GM19240 (cell line): ENCODE data around the gene NOL7.

ENCODE experiments used
- DNase-seq: peaks from one replicate; pipeline ENCODE4 v3.0.0; 2011; ENCODE audit warnings: low spot score; ENCODE audit not compliant: insufficient read length

The NOL7 gene

DNA sequence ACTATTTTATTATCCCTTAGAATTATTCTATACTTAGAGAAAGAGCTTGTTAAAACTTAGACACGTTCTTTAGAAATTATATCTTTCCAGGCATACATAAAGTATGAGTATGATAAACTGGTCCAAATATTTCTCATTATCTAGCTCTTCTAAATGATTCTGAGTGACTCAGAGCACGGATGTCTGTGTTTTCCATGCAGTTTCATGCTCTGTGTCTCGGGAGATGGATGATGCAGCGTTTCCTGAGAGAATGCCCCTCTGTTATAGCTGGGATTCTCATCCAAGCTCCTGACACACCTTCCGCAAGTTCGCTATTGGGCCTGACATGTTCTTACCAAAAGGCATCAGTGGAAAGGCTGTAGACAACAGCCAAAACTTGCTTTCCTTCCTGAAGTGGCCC is 21.4 kb upstream of the NOL7 start:
- no peak for DNase-seq

GRCh38 chr6:13597073-13597472 is 18.1 kb upstream of the NOL7 start:
- no peak for DNase-seq

DNA sequence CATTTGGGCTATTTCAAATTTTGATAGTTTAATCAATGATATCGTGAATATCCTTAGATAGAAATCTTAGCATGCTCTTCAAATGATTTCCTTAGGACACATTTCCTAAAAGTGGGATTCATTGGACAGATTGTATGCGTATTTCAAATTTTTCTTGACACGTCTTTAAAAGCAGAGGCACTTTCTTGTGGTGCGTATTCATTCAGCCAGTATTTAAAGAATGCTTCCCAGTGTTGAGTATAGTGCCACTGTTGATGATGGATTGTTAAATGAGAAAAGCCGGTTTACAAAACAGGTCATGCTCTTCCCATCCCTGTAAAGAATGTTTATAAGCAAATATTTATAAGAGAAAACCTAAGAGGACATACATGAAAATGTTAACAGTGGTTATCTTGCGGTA is 15.1 kb upstream of the NOL7 start:
- no peak for DNase-seq

DNA sequence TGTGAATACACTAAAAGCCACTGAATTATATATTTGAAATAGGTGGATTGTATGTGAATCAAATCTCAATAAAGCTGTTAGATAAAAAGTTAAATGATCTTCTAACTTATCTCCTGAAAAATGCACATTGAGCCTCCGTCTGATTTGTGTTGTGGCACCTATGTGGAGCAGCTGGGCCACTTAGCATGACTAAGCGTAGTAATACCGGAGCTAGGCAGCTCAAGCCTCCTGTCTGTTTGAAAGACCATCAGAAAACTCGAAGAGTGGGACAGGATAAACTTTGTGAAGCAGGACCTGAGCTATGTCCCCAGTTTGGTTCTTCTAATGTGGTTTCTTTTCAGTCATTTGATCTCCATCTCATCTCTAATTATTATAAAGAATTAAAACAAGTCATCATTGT is 11.0 kb upstream of the NOL7 start:
- no peak for DNase-seq

GRCh38 chr6:13604546-13605416 is 10.4 kb upstream of the NOL7 start:
- no peak for DNase-seq

- no peak for DNase-seq
Observed at GRCh38 chr6:13605634-13606033, 9.5 kb upstream of the NOL7 start.

DNA sequence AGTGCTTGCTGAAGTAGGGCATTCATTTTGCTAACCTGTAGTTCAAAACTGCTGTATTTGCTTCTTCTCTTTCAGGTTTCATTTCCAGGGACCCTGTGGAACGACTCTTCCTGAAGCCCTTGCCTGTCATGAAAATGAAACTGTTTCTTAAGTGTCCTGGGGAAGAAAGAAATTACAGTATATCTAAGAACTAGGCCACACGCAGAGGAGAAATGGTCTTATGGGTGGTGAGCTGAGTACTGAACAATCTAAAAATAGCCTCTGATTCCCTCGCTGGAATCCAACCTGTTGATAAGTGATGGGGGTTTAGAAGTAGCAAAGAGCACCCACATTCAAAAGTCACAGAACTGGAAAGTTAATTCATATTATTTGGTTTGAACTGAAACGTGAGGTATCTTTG is 3.4 kb upstream of the NOL7 start:
- DNase-seq = no peak

GRCh38 chr6:13613029-13613594 is 2.0 kb upstream of the NOL7 start:
- DNase-seq = no peak

DNA sequence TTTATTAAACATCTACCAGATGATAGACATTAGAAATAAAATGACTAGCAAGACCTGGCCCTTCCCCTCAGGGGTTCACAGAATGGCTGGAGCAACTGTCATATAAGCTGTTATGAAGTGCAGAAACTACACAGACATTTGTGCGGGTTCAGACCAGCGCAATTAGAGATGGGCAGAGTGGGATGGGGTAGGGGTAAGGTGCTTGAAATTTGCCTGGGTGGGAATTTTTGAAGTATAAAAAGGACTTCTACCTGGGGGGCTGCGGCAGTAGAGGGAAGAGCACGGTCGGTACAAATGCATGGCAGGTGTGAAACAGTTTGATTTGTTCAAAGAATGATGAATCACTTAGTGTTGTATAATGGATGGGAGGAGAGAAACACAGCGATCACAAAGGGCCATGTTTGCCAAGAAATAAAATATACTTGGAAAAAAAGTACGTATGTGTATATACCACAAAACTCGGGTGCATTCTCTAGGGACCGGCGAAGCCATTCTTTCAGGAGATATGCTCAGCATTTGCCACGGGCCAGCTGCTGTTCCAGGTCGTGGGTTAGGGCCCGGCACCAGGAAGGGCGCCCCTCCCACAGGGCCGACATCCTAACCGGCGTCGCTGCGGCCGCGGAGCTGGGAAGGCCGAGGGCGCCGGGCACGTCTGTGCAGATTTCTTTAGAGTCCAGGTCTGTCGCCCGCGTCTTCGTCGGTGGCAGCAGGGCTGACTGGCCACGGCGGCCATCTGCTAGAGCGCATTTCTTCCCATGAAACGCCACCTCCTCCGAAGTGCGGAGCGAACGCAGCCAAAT is 809 bp upstream of the NOL7 start:
- no peak for DNase-seq

DNA sequence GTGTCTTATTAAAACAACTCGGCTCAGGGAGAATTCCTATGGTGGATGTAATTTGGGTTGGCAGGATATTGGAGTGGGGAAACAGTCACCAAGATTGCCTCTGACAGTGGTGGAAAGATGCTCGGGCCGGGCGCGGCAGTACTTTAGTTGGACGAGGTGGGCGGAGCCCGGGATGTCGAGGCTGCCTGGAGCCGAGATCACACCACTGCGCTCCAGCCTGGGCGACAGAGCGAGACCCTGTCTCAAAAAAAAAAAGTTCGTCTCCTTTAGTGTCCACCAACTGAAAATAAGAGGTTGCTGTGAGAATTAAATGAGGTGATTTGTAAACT is 621 bp downstream of the NOL7 start:
- no peak for DNase-seq

DNA sequence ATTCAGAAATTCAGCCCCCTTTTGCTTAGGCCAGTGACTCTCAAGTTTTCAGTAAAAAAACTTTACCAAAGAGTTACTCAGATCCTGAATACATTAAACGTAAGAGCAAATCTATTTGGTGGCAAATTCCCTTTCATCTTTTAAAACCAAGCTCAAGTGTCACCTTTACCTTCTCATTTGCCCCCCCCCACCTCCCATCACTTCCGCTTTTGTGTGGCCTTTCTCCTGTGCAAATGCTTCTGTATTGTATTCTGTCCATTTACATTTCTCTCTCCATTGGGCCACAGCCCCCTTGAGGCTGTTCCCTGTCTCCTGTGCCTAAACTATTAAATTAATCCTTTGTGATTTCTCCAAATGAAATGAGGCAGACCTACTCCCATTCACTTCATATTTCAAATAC is 1.9 kb downstream of the NOL7 start:
- DNase-seq = no peak

- no peak for DNase-seq
Observed at GRCh38 chr6:13624871-13625288, 9.7 kb downstream of the NOL7 start.

DNA sequence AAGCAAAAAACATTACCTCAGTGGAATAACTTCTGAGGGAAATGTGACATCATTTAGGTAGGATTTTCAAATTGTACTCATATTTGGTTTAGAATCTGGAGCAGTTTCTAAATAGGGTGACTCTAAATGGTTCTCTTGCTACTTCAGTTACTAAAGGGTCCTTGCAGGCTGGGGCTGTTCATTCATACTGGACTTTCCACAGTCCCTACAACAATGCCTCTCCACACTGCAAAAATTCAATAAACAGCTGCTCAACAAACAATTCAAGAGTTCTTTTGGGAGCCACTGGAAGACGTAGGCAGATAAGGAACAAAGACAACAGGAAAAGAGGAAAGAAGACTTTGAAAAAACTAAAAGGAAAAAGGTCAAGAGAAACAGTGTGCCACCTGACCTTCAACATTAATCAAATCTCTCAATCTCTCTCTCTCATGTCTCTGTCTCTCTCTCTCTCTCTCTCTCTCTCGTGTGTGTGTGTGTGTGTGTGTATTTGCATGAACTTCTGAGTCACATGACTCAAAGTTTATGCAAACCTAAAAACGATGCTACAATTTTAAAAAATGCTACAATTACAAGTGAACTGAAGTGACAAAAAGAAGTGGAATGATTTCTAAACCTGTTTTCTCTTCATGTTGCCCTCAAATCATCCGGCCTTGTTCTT is 14.5 kb downstream of the NOL7 start:
- DNase-seq = no peak

DNA sequence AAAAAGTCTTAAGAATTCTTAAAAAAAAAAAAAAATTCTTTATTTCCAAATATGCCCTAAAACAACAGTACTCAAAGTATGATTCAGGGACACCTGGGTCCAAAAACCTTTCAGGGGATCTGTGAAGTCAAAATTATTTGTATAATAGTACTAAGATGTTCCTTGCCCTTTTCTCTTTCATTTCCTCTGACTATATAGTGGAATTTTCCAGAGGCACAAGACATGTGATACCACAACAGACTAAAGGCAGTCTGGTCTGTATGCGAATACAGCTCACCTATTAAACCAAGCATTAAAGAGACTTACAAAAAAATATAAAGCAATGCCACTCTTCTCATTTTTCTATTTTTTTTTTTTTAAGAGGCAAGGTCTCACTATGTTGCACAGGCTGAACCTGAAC is 15.4 kb downstream of the NOL7 start:
- DNase-seq = no peak

DNA sequence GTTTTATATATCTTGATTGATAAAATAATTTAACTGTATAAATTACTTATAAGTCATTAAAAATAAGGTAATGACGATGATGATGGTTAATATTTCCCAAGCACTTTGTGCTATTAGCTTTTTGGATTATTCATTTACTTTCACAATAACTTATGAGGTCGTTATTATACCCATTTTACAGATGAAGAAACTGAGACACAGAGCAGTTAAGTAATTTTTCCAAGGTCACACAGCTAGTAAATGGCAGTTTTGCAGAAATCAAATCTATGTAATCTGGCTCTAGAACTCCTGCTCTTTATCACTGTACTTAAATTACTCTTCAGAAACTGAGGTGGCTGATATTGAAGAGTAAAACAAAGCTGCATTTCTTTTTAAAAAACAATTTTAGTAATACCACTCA is 18.2 kb downstream of the NOL7 start:
- no peak for DNase-seq

GRCh38 chr6:13635948-13636658 is 21.0 kb downstream of the NOL7 start:
- DNase-seq = no peak

GRCh38 chr6:13638014-13638413 is 22.9 kb downstream of the NOL7 start:
- no peak for DNase-seq

- no peak for DNase-seq
Observed at GRCh38 chr6:13638626-13639025, 23.5 kb downstream of the NOL7 start.

DNA sequence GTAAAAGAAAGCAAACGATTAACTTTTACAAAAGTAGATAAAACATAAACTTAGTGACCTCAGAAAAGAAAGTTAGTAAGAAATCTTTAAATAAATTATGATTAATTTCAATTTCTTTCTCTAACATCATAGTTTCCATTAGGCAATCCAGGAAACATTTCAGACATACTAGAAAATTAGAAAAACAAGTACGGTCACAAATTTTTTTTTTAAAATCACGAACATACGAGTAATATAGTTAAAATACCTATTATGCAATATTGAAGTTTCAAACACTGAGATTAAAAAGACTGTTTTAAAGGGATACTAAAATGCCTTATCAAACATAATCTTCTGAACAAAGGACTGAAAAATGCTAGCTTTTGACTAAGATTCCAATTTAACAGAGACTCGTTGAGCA is 26.2 kb downstream of the NOL7 start:
- DNase-seq = no peak

- DNase-seq = no peak
Observed at GRCh38 chr6:13643125-13643524, 28.0 kb downstream of the NOL7 start.

- no peak for DNase-seq
Observed at GRCh38 chr6:13648850-13649249, 33.7 kb downstream of the NOL7 start.
